Sigmoid colon (tissue), 4 donors: ENCODE results near the gene WFDC2.

Experiments
- CTCF ChIP-seq, 4 experiments: fragments of 450-650 bp in 3 of 4; fragments of 200-600 bp in 1 of 4; IDR thresholded peaks; one replicate each; pipeline ENCODE4 v1.5.1; 2016 to 2019; ENCODE audit warnings: antibody characterized with exemption in 4 of 4, mild to moderate bottlenecking in 3 of 4, moderate library complexity in 2 of 4
- EP300 ChIP-seq, 4 donors: sonication (generic); formaldehyde crosslinking; IDR thresholded peaks; one replicate each; pipeline ENCODE4 v1.6.1; 2017; ENCODE audit warnings: antibody characterized with exemption in 4 of 4
- POLR2A ChIP-seq, 2 donors: fragments of 450-650 bp; IDR thresholded peaks; one replicate each; pipeline ENCODE4 v1.6.1; 2016; ENCODE audit warnings: antibody characterized with exemption in 2 of 2, mild to moderate bottlenecking in 2 of 2, moderate library complexity in 2 of 2

- TF ChIP-seq CTCF (IDR thresholded peaks at IDR 0.05) (no peak), EP300 (IDR thresholded peaks at IDR 0.05) (no peak), POLR2A (IDR thresholded peaks at IDR 0.05) (no peak)
Observed at GRCh38 chr20:45433316-45433715, 36.2 kb upstream of the WFDC2 start.
